HepG2 (cell line): ENCODE data around the gene KRTAP23-1. TPM values are rescaled to one million over a fixed set of nuclear protein-coding genes. Genes with fewer than 3 reads are reported as not detected.

Experiments used
- ATAC-seq: fragments of 200-7000 bp; cut with Tn5 transposase; 3 replicates; pipeline ENCODE4 v1.9.1; 2020; ENCODE audit warnings: mild to moderate bottlenecking, moderate library complexity
- BruUV-seq: library from RNA; stranded (reverse); fragments of 400-500 nt; replicated peaks from 2 replicates; lab custom pipeline; 2021; lab: Mats Ljungman, UMichigan
- CTCF ChIA-PET: fragments of 300-600 bp; formaldehyde crosslinking; extraction: SDS; loops from one replicate; lab custom pipeline; 2021; ENCODE audit warnings: low total read pairs, inconsistent platforms, low intra/inter-chr PET ratio; lab: Yijun Ruan, JAX
- POLR2A ChIA-PET: fragments of 350-600 bp; sonication (Branson Sonifier 250); formaldehyde crosslinking; loops from one replicate; lab custom pipeline; 2020; ENCODE audit warnings: antibody characterized with exemption, inconsistent platforms; lab: Yijun Ruan, JAX
- DNase-seq: peaks from one replicate; pipeline ENCODE4 v3.0.0-alpha.2; 2015; ENCODE audit warnings: low spot score
- FAIRE-seq: peaks from 3 replicates; lab custom pipeline; 2011; peaks lifted over from hg19 to GRCh38; lab: Jason Lieb, UNC
- H2AFZ ChIP-seq: one replicate; pipeline ENCODE4 v1.6.1; 2011; ENCODE audit warnings: low read length, inconsistent platforms
- H3K27ac ChIP-seq: fragments of 300-600 bp; 3 replicates; pipeline ENCODE4 v1.8.0; 2011; ENCODE audit warnings: mixed run types, mild to moderate bottlenecking, mixed read lengths, low read length, inconsistent platforms; ENCODE audit not compliant: insufficient read depth; ENCODE audit errors: extremely low read length
- H3K27me3 ChIP-seq, 2 experiments: fragments of 200-600 bp in 1 of 2; 2 replicates in 1 of 2; 3 replicates in 1 of 2; pipeline versions ENCODE4 v1.6.0 to v1.8.0; 2011; ENCODE audit warnings: low read length in 2 of 2, mild to moderate bottlenecking in 2 of 2, moderate library complexity in 2 of 2, inconsistent platforms in 1 of 2; ENCODE audit not compliant: insufficient read depth in 2 of 2, control insufficient read depth in 1 of 2
- H3K36me3 ChIP-seq, 2 experiments: fragments of 200-600 bp in 1 of 2; replicated peaks in 1 of 2; 2 replicates in 1 of 2; 3 replicates in 1 of 2; pipeline versions ENCODE4 v1.5.1 to v1.8.0; 2011; ENCODE audit warnings: low read length in 2 of 2, inconsistent platforms in 1 of 2; ENCODE audit not compliant: insufficient read depth in 2 of 2, control insufficient read depth in 1 of 2
- H3K4me1 ChIP-seq: 2 replicates; pipeline ENCODE4 v1.5.1; 2012; ENCODE audit warnings: low read length, inconsistent platforms; ENCODE audit not compliant: insufficient read depth
- H3K4me2 ChIP-seq: 2 replicates; pipeline ENCODE4 v1.6.0; 2011; ENCODE audit warnings: low read depth, low read length, inconsistent platforms
- H3K4me3 ChIP-seq, 3 experiments: fragments of 200-600 bp in 1 of 3; sonication (generic), shearing (Covaris generic) in 1 of 3; replicated peaks in 1 of 3; 2 replicates each; pipeline ENCODE4 v1.5.1; 2011 to 2016; ENCODE audit warnings: low read length in 3 of 3, inconsistent platforms in 2 of 3, low read depth in 2 of 3, mild to moderate bottlenecking in 2 of 3, control low read depth in 1 of 3, mixed read lengths in 1 of 3; ENCODE audit not compliant: insufficient read depth in 1 of 3
- H3K79me2 ChIP-seq: one replicate; pipeline ENCODE4 v1.6.1; 2011; ENCODE audit warnings: low read length, inconsistent platforms; ENCODE audit not compliant: insufficient read depth
- H3K9ac ChIP-seq: 2 replicates; pipeline ENCODE4 v1.6.0; 2011; ENCODE audit warnings: mild to moderate bottlenecking, low read depth, low read length, inconsistent platforms; ENCODE audit not compliant: insufficient read depth
- H3K9me3 ChIP-seq: 2 replicates; pipeline ENCODE4 v1.5.1; 2012; ENCODE audit warnings: mild to moderate bottlenecking, low read length
- H4K20me1 ChIP-seq: 2 replicates; pipeline ENCODE4 v1.6.0; 2011; ENCODE audit warnings: inconsistent platforms, mild to moderate bottlenecking, low read length, moderate library complexity; ENCODE audit not compliant: insufficient read depth
- AHR ChIP-seq: IDR thresholded peaks from 2 replicates; pipeline ENCODE4 v1.6.1; 2018; ENCODE audit warnings: missing genetic modification reagents, missing compliant biosample characterization
- FOXK2 ChIP-seq: fragments of 450-650 bp; IDR thresholded peaks from 2 replicates; pipeline ENCODE4 v1.6.1; 2016
- GPN1 ChIP-seq: sonication (generic); formaldehyde crosslinking; IDR thresholded peaks from 2 replicates; pipeline ENCODE4 v1.5.1; 2020; ENCODE audit warnings: missing genetic modification reagents, borderline replicate concordance
- KDM1A ChIP-seq: IDR thresholded peaks from 2 replicates; pipeline ENCODE4 v1.6.1; 2016; ENCODE audit warnings: missing compliant biosample characterization
- NCOA1 ChIP-seq: sonication (generic); formaldehyde crosslinking; IDR thresholded peaks from 2 replicates; pipeline ENCODE4 v1.9.0; 2021; ENCODE audit warnings: missing genetic modification reagents
- NFYB ChIP-seq: sonication (generic); formaldehyde crosslinking; IDR thresholded peaks from 2 replicates; pipeline ENCODE4 v1.4.0; 2020; ENCODE audit warnings: missing genetic modification reagents
- POGZ ChIP-seq: sonication (generic); formaldehyde crosslinking; IDR thresholded peaks from 2 replicates; pipeline ENCODE4 v1.4.0; 2020; ENCODE audit warnings: mild to moderate bottlenecking, missing genetic modification reagents
- TOE1 ChIP-seq: sonication (generic); formaldehyde crosslinking; IDR thresholded peaks from 2 replicates; pipeline ENCODE4 v1.4.0; 2020; ENCODE audit warnings: mild to moderate bottlenecking, missing genetic modification reagents
- U2AF1 ChIP-seq: fragments of 200-400 bp; formaldehyde crosslinking; optimal IDR thresholded peaks from 2 replicates; pipeline ENCODE3; 2017; ENCODE audit warnings: mild to moderate bottlenecking, low read depth, low read length
- ZBTB1 ChIP-seq: sonication (generic); formaldehyde crosslinking; IDR thresholded peaks from 2 replicates; pipeline ENCODE4 v1.4.0; 2020; ENCODE audit warnings: missing genetic modification reagents, borderline replicate concordance
- ZBTB38 ChIP-seq: sonication (generic); formaldehyde crosslinking; IDR thresholded peaks from 2 replicates; pipeline ENCODE4 v1.5.1; 2020; ENCODE audit warnings: mild to moderate bottlenecking, missing genetic modification reagents
- ZIK1 ChIP-seq: sonication (generic); formaldehyde crosslinking; IDR thresholded peaks from 2 replicates; pipeline ENCODE4 v1.5.0; 2020; ENCODE audit warnings: mild to moderate bottlenecking, low read depth, missing genetic modification reagents, borderline replicate concordance
- ZNF34 ChIP-seq: sonication (generic); formaldehyde crosslinking; IDR thresholded peaks from 2 replicates; pipeline ENCODE4 v1.4.0; 2020; ENCODE audit warnings: mild to moderate bottlenecking, missing genetic modification reagents, borderline replicate concordance
- ZNF709 ChIP-seq: sonication (generic); formaldehyde crosslinking; IDR thresholded peaks from 2 replicates; pipeline ENCODE4 v1.5.0; 2020; ENCODE audit warnings: mild to moderate bottlenecking, missing genetic modification reagents
- ZNF746 ChIP-seq: sonication (generic); formaldehyde crosslinking; IDR thresholded peaks from 2 replicates; pipeline ENCODE4 v1.8.0; 2022; ENCODE audit warnings: mild to moderate bottlenecking, missing genetic modification reagents
- ZSCAN25 ChIP-seq: sonication (generic); formaldehyde crosslinking; IDR thresholded peaks from 2 replicates; pipeline ENCODE4 v1.8.0; 2022; ENCODE audit warnings: mild to moderate bottlenecking, missing genetic modification reagents
- WGBS: methylation state at CpG from one replicate; pipeline ENCODE4 v1.1.6; 2017; ENCODE audit warnings: low lambda C conversion rate; 5-methylcytosine and 5-hydroxymethylcytosine counted together
- in situ Hi-C: cut with HindIII; loops from 2 replicates; pipeline ENCODE4 v1.10.0; 2017; ENCODE audit warnings: low pct_unique_long_range_greater_than_20kb; ENCODE audit not compliant: extremely low pct_ligation_motif_present
- intact Hi-C: fragments of 100-400 bp; cut with micrococcal nuclease; formaldehyde crosslinking; loops from one replicate; pipeline ENCODE4 v1.10.0; 2022; ENCODE audit not compliant: unreplicated experiment
- polyA plus RNA-seq, 8 experiments: library from polyadenylated mRNA; depleted of rRNA in 3 of 8; stranded (reverse) in 7 of 8; unstranded in 1 of 8; fragments of >200 nt; fragmentation: Illumina TruSeq in 4 of 8; extraction: Trizol in 4 of 8; gene quantifications; 2 replicates each; pipeline versions ENCODE4 v1.2.1 to v1.2.3, GENCODE V29; 2011 to 2016; ENCODE audit warnings: low read depth in 4 of 8, missing spikeins in 1 of 8, mixed read lengths in 1 of 8; ENCODE audit not compliant: insufficient read depth in 1 of 8
- total RNA-seq, 5 experiments: library from RNA; depleted of rRNA; stranded (reverse); fragments of >200 nt; fragmentation: Illumina TruSeq; extraction: Trizol; gene quantifications; 2 replicates each; pipeline ENCODE4 v1.2.3, GENCODE V29; 2016; ENCODE audit warnings: low read depth in 1 of 5
- TF ChIP-seq, protein P1 (sequence below): sonication (generic); formaldehyde crosslinking; IDR thresholded peaks from 2 replicates; pipeline ENCODE4 v1.4.0; 2020; ENCODE audit warnings: missing genetic modification reagents, borderline replicate concordance

Gene KRTAP23-1
- total and polyA plus RNA-seq, 2 of the 13 experiments (the other 11 are each of a cell fraction or from before 2014, with no cell fraction given), result not detected

DNA sequence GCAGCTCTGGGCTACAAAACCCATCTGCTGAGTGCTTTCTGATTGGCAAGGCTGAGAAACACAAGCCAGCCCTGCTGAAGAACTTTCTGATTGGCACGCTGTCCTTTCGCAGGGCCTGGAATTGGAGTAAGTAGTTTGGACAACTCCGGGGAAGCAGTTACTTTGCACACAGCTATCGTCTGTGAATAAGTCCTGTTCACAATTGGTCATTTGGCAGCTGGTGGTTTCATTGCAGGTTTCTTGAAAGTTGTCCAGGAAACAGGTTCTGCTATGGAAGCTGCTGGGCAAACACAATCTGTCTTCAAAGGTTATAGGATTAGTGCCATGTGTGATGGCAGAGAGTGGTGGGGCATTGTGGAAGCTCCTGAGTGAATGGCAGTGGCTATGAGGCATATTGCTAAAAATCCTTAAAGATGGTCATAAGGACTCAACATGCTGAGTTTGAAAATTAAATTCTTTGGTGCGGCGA, 11.1 kb downstream of the KRTAP23-1 start, which contains the start of gene KRTAP27-1:
KRTAP27-1 (minus strand) TSS at position 419 of the 469 bp plus-strand sequence; CDS start at position 393, 26 bp downstream.
- H3K4me1 ChIP-seq, result no peaks in the 10 kb centered on the region
- H3K9ac ChIP-seq, result no peak within 1 kb of the TSS
- no peak within 1 kb of the TSS for H2AFZ ChIP-seq
- H3K36me3 ChIP-seq, result no peaks in the 10 kb centered on the region
- WGBS, result 18% methylated on average over 3 of the region's 6 CpGs
- H3K27ac ChIP-seq, result no peak within 1 kb of the TSS
- POLR2A ChIA-PET, result no interaction called here
- no peak within 1 kb of the TSS for H3K4me2 ChIP-seq
- TF ChIP-seq NFYB (no peak), ZIK1 (CRISPR knock-in tag) (no peak), ZNF709 (CRISPR knock-in tag) (no peak), FOXK2 (no peak)
- TF ChIP-seq, protein P1, sequence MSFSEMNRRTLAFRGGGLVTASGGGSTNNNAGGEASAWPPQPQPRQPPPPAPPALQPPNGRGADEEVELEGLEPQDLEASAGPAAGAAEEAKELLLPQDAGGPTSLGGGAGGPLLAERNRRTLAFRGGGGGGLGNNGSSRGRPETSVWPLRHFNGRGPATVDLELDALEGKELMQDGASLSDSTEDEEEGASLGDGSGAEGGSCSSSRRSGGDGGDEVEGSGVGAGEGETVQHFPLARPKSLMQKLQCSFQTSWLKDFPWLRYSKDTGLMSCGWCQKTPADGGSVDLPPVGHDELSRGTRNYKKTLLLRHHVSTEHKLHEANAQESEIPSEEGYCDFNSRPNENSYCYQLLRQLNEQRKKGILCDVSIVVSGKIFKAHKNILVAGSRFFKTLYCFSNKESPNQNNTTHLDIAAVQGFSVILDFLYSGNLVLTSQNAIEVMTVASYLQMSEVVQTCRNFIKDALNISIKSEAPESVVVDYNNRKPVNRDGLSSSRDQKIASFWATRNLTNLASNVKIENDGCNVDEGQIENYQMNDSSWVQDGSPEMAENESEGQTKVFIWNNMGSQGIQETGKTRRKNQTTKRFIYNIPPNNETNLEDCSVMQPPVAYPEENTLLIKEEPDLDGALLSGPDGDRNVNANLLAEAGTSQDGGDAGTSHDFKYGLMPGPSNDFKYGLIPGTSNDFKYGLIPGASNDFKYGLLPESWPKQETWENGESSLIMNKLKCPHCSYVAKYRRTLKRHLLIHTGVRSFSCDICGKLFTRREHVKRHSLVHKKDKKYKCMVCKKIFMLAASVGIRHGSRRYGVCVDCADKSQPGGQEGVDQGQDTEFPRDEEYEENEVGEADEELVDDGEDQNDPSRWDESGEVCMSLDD (CRISPR knock-in tag), result no peak
- TF ChIP-seq, all 625 proteins: peak for 0
- DNase-seq (no peak), ATAC-seq (no peak), FAIRE-seq (no peak)
- intact Hi-C loops (no loop called here), in situ Hi-C loops (loop anchor here (25.0 kb wide), 1 partner anchor 750 kb away; no protein-coding TSS in a partner anchor)
- Histone ChIP-seq H3K27me3 (no peaks in the 10 kb centered on the region), H4K20me1 (no peaks in the 10 kb centered on the region), H3K4me3 (no peak within 1 kb of the TSS), H3K9me3 (peaks cover 71% of the 10 kb centered on the region), H3K79me2 (no peaks in the 10 kb centered on the region)
- CTCF ChIA-PET, result no interaction called here
- no TSS peak for BruUV-seq

DNA sequence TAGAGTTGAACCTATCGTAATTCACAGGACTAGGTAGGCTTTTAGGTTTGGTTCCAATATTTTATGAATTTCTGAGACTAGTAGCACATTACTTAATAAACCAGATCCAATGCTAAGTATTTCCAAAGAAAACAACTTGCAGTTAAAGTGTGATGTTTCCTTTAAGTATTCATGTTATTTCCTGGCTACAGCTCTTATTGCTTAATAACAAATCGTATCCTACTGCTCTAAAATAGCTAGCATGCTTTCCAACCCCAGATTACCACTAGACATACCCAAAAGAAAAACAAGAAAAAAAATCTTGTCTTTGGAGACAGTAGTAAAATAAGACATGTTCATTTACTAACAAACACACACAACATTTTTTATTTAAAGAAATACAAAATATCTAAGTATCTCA, 11.8 kb downstream of the KRTAP23-1 start:
- H2AFZ ChIP-seq, result no peak overlapping the region
- FAIRE-seq (no peak), DNase-seq (no peak), ATAC-seq (no peak)
- H3K9ac ChIP-seq, result no peak overlapping the region
- H4K20me1 ChIP-seq, result no peaks in the 10 kb centered on the region
- H3K27me3 ChIP-seq, result no peaks in the 10 kb centered on the region
- POLR2A ChIA-PET, result no interaction called here
- WGBS, result 1% methylated on average over 2 of the region's 2 CpGs
- H3K36me3 ChIP-seq, result no peaks in the 10 kb centered on the region
- no peaks in the 10 kb centered on the region for H3K79me2 ChIP-seq
- H3K9me3 ChIP-seq, result peaks cover 72% of the 10 kb centered on the region
- no peak overlapping the region for H3K27ac ChIP-seq
- CTCF ChIA-PET, result no interaction called here
- TF ChIP-seq U2AF1 (no peak), KDM1A (no peak), TOE1 (CRISPR knock-in tag) (no peak), AHR (no peak), NCOA1 (CRISPR knock-in tag) (no peak), GPN1 (no peak), ZBTB1 (CRISPR knock-in tag) (no peak), ZNF34 (CRISPR knock-in tag) (no peak), ZSCAN25 (CRISPR knock-in tag) (no peak), POGZ (CRISPR knock-in tag) (no peak), ZNF746 (CRISPR knock-in tag) (no peak), ZBTB38 (CRISPR knock-in tag) (no peak)
- no peak overlapping the region for H3K4me3 ChIP-seq
- no peak overlapping the region for H3K4me2 ChIP-seq
- in situ Hi-C loops (loop anchor here (25.0 kb wide), 1 partner anchor 751 kb away; no protein-coding TSS in a partner anchor), intact Hi-C loops (no loop called here)
- no TSS peak for BruUV-seq
- H3K4me1 ChIP-seq, result no peaks in the 10 kb centered on the region
